Endothelial cell of umbilical vein (primary cell): Measurements from ENCODE around the gene TNIK. TPM values are rescaled to one million over a fixed set of nuclear protein-coding genes. Genes with fewer than 3 reads are reported as not detected.

Experiments
- BruUV-seq: library from RNA; stranded (reverse); fragments of 400-500 nt; replicated peaks from 2 replicates; lab custom pipeline; 2021; lab: Mats Ljungman, UMichigan
- CTCF ChIA-PET: fragments of 300-600, 350-600 bp; sonication (Branson Sonifier 250); formaldehyde crosslinking; loops from one replicate; lab custom pipeline; 2021; ENCODE audit warnings: antibody characterized with exemption, inconsistent platforms; lab: Charles Lee
- POLR2A ChIA-PET: fragments of 300-600, 350-600 bp; sonication (Branson Sonifier 250); formaldehyde crosslinking; loops from one replicate; lab custom pipeline; 2021; ENCODE audit warnings: antibody characterized with exemption, inconsistent platforms; lab: Charles Lee
- DNase-seq: peaks from one replicate; pipeline ENCODE4 v3.0.0-alpha.2; 2011; ENCODE audit warnings: low read depth, low spot score
- FAIRE-seq: peaks from 2 replicates; lab custom pipeline; 2011; peaks lifted over from hg19 to GRCh38; lab: Jason Lieb, UNC
- H2AFZ ChIP-seq: 2 replicates; pipeline ENCODE4 v1.6.0; 2012; ENCODE audit warnings: low read depth, low read length, control low read depth, inconsistent platforms
- H3K27ac ChIP-seq: 2 replicates; pipeline ENCODE4 v1.5.1; 2011; ENCODE audit warnings: low read depth, mild to moderate bottlenecking, control low read depth, low read length, moderate library complexity; ENCODE audit not compliant: insufficient read depth
- H3K27me3 ChIP-seq, 2 experiments: 2 replicates each; pipeline versions ENCODE4 v1.6.0 to v1.6.1; 2011; ENCODE audit warnings: low read length in 2 of 2, mixed read lengths in 1 of 2; ENCODE audit not compliant: control insufficient read depth in 2 of 2, insufficient read depth in 2 of 2
- H3K36me3 ChIP-seq, 2 experiments: 2 replicates in 1 of 2; 3 replicates in 1 of 2; pipeline ENCODE4 v1.5.1; 2011; ENCODE audit warnings: low read length in 2 of 2, mild to moderate bottlenecking in 1 of 2, moderate library complexity in 1 of 2; ENCODE audit not compliant: control insufficient read depth in 2 of 2, insufficient read depth in 2 of 2; ENCODE audit errors: extremely low read depth in 1 of 2
- H3K4me1 ChIP-seq: 3 replicates; pipeline ENCODE4 v1.5.1; 2011; ENCODE audit warnings: mild to moderate bottlenecking, low read length; ENCODE audit not compliant: control insufficient read depth, insufficient read depth; ENCODE audit errors: extremely low read depth
- H3K4me2 ChIP-seq: 2 replicates; pipeline ENCODE4 v1.6.1; 2011; ENCODE audit warnings: low read length, control low read depth, mixed read lengths; ENCODE audit not compliant: insufficient read depth
- H3K4me3 ChIP-seq, 3 experiments: fragments of 200-600 bp in 1 of 3; sonication (generic), shearing (Covaris generic) in 1 of 3; replicated peaks in 1 of 3; 2 replicates each; pipeline ENCODE4 v1.5.1; 2011 to 2016; ENCODE audit warnings: control low read depth in 3 of 3, low read length in 3 of 3, mild to moderate bottlenecking in 2 of 3, inconsistent platforms in 1 of 3, low read depth in 1 of 3, moderate library complexity in 1 of 3; ENCODE audit not compliant: insufficient read depth in 1 of 3
- H3K79me2 ChIP-seq: 2 replicates; pipeline ENCODE4 v1.6.0; 2012; ENCODE audit warnings: low read length, inconsistent platforms; ENCODE audit not compliant: control insufficient read depth, insufficient read depth
- H3K9ac ChIP-seq: replicated peaks from 2 replicates; pipeline ENCODE3; 2011; ENCODE audit warnings: low read length, control low read depth; ENCODE audit not compliant: insufficient read depth; ENCODE audit errors: extremely low read depth
- H3K9me1 ChIP-seq: replicated peaks from 3 replicates; pipeline ENCODE4 v1.6.0; 2011; ENCODE audit warnings: mild to moderate bottlenecking, low read length; ENCODE audit not compliant: control insufficient read depth, insufficient read depth; ENCODE audit errors: extremely low read depth
- H3K9me3 ChIP-seq: replicated peaks from 2 replicates; pipeline ENCODE4 v1.5.1; 2012; ENCODE audit warnings: low read length, inconsistent platforms; ENCODE audit not compliant: control insufficient read depth, insufficient read depth
- H4K20me1 ChIP-seq: replicated peaks from 2 replicates; pipeline ENCODE3; 2011; ENCODE audit warnings: mild to moderate bottlenecking, low read length; ENCODE audit not compliant: control insufficient read depth, insufficient read depth; ENCODE audit errors: extremely low read depth
- CTCF ChIP-seq, 2 donors: IDR thresholded peaks; 1 replicate in 1 of 2; 2 replicates in 1 of 2; pipeline ENCODE4 v1.5.1; 2011; ENCODE audit warnings: low read length in 2 of 2, mild to moderate bottlenecking in 2 of 2, moderate library complexity in 2 of 2, control low read depth in 1 of 2, inconsistent platforms in 1 of 2, low read depth in 1 of 2; ENCODE audit not compliant: insufficient read depth in 1 of 2; ENCODE audit errors: extremely low read depth in 1 of 2
- EZH2 ChIP-seq: IDR thresholded peaks from 2 replicates; pipeline ENCODE4 v1.6.1; 2012; ENCODE audit warnings: borderline replicate concordance, low read depth, mild to moderate bottlenecking, moderate library complexity, low read length, inconsistent platforms; ENCODE audit not compliant: severe bottlenecking
- FOS ChIP-seq: IDR thresholded peaks from 2 replicates; pipeline ENCODE4 v1.6.1; 2011; ENCODE audit warnings: mild to moderate bottlenecking, low read length, moderate library complexity, borderline replicate concordance; ENCODE audit not compliant: insufficient read depth
- GATA2 ChIP-seq: IDR thresholded peaks from 2 replicates; pipeline ENCODE4 v1.7.0; 2011; ENCODE audit warnings: low read depth, mild to moderate bottlenecking, moderate library complexity, mixed read lengths, low read length; ENCODE audit not compliant: insufficient read length, insufficient read depth
- JUN ChIP-seq: IDR thresholded peaks from 2 replicates; pipeline ENCODE4 v1.6.1; 2011; ENCODE audit warnings: borderline replicate concordance, low read depth; ENCODE audit not compliant: insufficient read length, insufficient read depth
- MAX ChIP-seq: IDR thresholded peaks from 2 replicates; pipeline ENCODE4 v1.6.1; 2011; ENCODE audit not compliant: insufficient read depth, insufficient read length
- MYC ChIP-seq: IDR thresholded peaks from one replicate; pipeline ENCODE4 v1.6.1; 2011; ENCODE audit warnings: mild to moderate bottlenecking, low read depth, low read length
- POLR2A ChIP-seq: IDR thresholded peaks from 2 replicates; pipeline ENCODE4 v1.6.1; 2012; ENCODE audit warnings: low read depth, mild to moderate bottlenecking, control low read depth, low read length
- POLR2AphosphoS5 ChIP-seq: IDR thresholded peaks from 2 replicates; pipeline ENCODE4 v1.6.1; 2012; ENCODE audit warnings: low read depth, mild to moderate bottlenecking, control low read depth, low read length, moderate library complexity; ENCODE audit not compliant: insufficient read depth
- dilution Hi-C: fragments of 300-500 bp; cut with MboI; formaldehyde crosslinking; loops from one replicate; pipeline ENCODE4 v1.15.0; 2019; ENCODE audit warnings: low sequenced_read_pairs; ENCODE audit not compliant: extremely low pct_ligation_motif_present
- intact Hi-C: fragments of 100-400 bp; cut with micrococcal nuclease; formaldehyde crosslinking; loops from one replicate; pipeline ENCODE4 v1.10.0; 2022
- polyA plus RNA-seq, 4 experiments: library from polyadenylated mRNA; depleted of rRNA in 3 of 4; stranded (reverse) in 3 of 4; unstranded in 1 of 4; fragments of >200 nt; gene quantifications; 2 replicates each; pipeline versions ENCODE4 v1.2.1 to v1.2.3, GENCODE V29; 2011 to 2012; ENCODE audit warnings: missing spikeins in 1 of 4
- total RNA-seq: library from RNA; stranded (reverse); gene quantifications from 2 replicates; pipeline ENCODE4 v1.2.3, GENCODE V29; 2021

TNIK gene
- total and polyA plus RNA-seq, 2 donors (not counting 3 experiments of a cell fraction or from before 2014, with no cell fraction given): 10.9 to 39.7 TPM

- Histone ChIP-seq H3K27ac (no peak overlapping the region), H3K9me1 (no peaks in the 10 kb centered on the region), H2AFZ (no peak overlapping the region), H3K4me2 (no peak overlapping the region), H3K79me2 (no peaks in the 10 kb centered on the region), H3K27me3 (no peaks in the 10 kb centered on the region), H3K9me3 (no peaks in the 10 kb centered on the region), H4K20me1 (no peaks in the 10 kb centered on the region), H3K4me1 (no peaks in the 10 kb centered on the region), H3K4me3 (no peak overlapping the region), H3K9ac (no peak overlapping the region), H3K36me3 (no peaks in the 10 kb centered on the region)
- DNase-seq (no peak), FAIRE-seq (no peak)
- intact Hi-C loops (no loop called here), dilution Hi-C loops (no loop called here)
- TF ChIP-seq POLR2AphosphoS5: no peak
- TF ChIP-seq FOS: no peak
- TF ChIP-seq MAX: no peak
- TF ChIP-seq CTCF (IDR thresholded peaks at IDR 0.05; ENCODE audit: extremely low read depth in 1 of 2, insufficient read depth in 1 of 2, low read depth in 1 of 2, low read length in 2 of 2): no peak
- TF ChIP-seq MYC: no peak
- TF ChIP-seq GATA2: no peak
- no peak for TF ChIP-seq JUN
- no peak for TF ChIP-seq EZH2
- TF ChIP-seq POLR2A: no peak
- BruUV-seq: no TSS peak
- CTCF ChIA-PET: interaction anchor here (2.0 kb wide), 1 partner anchor 11 kb away, joined by 6 read pairs; no protein-coding TSS in a partner anchor
- POLR2A ChIA-PET: no interaction called here
Measured at GRCh38 chr3:171218069-171218468, 242.1 kb downstream of the TNIK start.
